GM18507 (cell line): ENCODE data around the gene OR4F16.
"Not testable (repeated sequence)": the region's sequence is repeated elsewhere in the genome, so short reads cannot be mapped to it uniquely, and the experiment has no call there.

Source experiments
- DNase-seq: peaks from one replicate; pipeline ENCODE4 v3.0.0; 2011; ENCODE audit warnings: low read depth; ENCODE audit not compliant: insufficient read length; ENCODE audit errors: extremely low spot score
- FAIRE-seq: peaks from 2 replicates; lab custom pipeline; 2011; peaks lifted over from hg19 to GRCh38; lab: Jason Lieb, UNC

The OR4F16 gene

GRCh38 chr1:686554-686953, at the start of gene OR4F16:
OR4F16 (minus strand) TSS chr1:686654; CDS start chr1:686654, 0 bp downstream.
- not testable (repeated sequence) for DNase-seq, FAIRE-seq

GRCh38 chr1:733649-734048, 47.2 kb upstream of the OR4F16 start:
- DNase-seq, FAIRE-seq: not testable (repeated sequence)

GRCh38 chr1:727040-727439, 40.6 kb upstream of the OR4F16 start:
- DNase-seq, FAIRE-seq: not testable (repeated sequence)
